SU-DHL-6 (cell line): Measurements from ENCODE around the gene LRRK2.

Experiments used
- H2AFZ ChIP-seq: fragments of 200-600 bp; sonication (generic); 2 replicates; pipeline ENCODE4 v1.6.1; 2014; ENCODE audit warnings: low read depth, mild to moderate bottlenecking, moderate library complexity, mixed read lengths, antibody characterized with exemption, low read length; ENCODE audit not compliant: severe bottlenecking
- H3F3A ChIP-seq: fragments of 200-600 bp; shearing (Covaris generic); 2 replicates; pipeline ENCODE4 v1.6.0; 2016; ENCODE audit warnings: antibody characterized with exemption, mild to moderate bottlenecking; ENCODE audit not compliant: insufficient read depth
- H3K27ac ChIP-seq: fragments of 200-600 bp; sonication (generic); 2 replicates; pipeline ENCODE4 v1.5.1; 2016; ENCODE audit warnings: low read depth, mild to moderate bottlenecking, low read length, moderate library complexity, mixed read lengths
- H3K27me3 ChIP-seq: fragments of 200-600 bp; sonication (generic), shearing (Covaris generic); 2 replicates; pipeline ENCODE4 v1.6.0; 2014; ENCODE audit warnings: mild to moderate bottlenecking, low read length
- H3K36me3 ChIP-seq: fragments of 200-600 bp; sonication (generic); 2 replicates; pipeline ENCODE4 v1.6.1; 2014; ENCODE audit warnings: mild to moderate bottlenecking, low read length, mixed read lengths
- H3K4me2 ChIP-seq: fragments of 300-600, 200-600 bp; shearing (Covaris generic), sonication (generic); 2 replicates; pipeline ENCODE4 v1.6.0; 2014; ENCODE audit warnings: low read length, low read depth, mild to moderate bottlenecking; ENCODE audit not compliant: poor library complexity, severe bottlenecking
- H3K4me3 ChIP-seq: fragments of 200-600 bp; sonication (generic); 2 replicates; pipeline ENCODE4 v1.5.1; 2014; ENCODE audit warnings: antibody characterized with exemption, low read length, mild to moderate bottlenecking, mixed read lengths; ENCODE audit not compliant: insufficient read depth, poor library complexity, severe bottlenecking
- H3K79me2 ChIP-seq: fragments of 200-600 bp; sonication (generic); 2 replicates; pipeline ENCODE4 v1.6.1; 2014; ENCODE audit warnings: mild to moderate bottlenecking, low read length, moderate library complexity; ENCODE audit not compliant: insufficient read depth
- H3K9ac ChIP-seq: fragments of 200-600 bp; sonication (generic); 2 replicates; pipeline ENCODE4 v1.7.0; 2014; ENCODE audit warnings: mild to moderate bottlenecking, low read length
- H3K9me2 ChIP-seq: fragments of 200-600 bp; sonication (generic); replicated peaks from 2 replicates; pipeline ENCODE4 v1.6.1; 2014; ENCODE audit warnings: low read length; ENCODE audit not compliant: insufficient read depth
- H3K9me3 ChIP-seq: fragments of 200-600 bp; sonication (generic); 2 replicates; pipeline ENCODE4 v1.6.1; 2014; ENCODE audit warnings: low read length, mixed read lengths; ENCODE audit not compliant: insufficient read depth
- H4K20me1 ChIP-seq: fragments of 200-600 bp; sonication (generic); 2 replicates; pipeline ENCODE4 v1.6.1; 2014; ENCODE audit warnings: low read depth, mild to moderate bottlenecking, antibody characterized with exemption, low read length, moderate library complexity, mixed read lengths
- EZH2phosphoT487 ChIP-seq: fragments of 200-600 bp; sonication (generic), shearing (Covaris generic); conservative IDR thresholded peaks from 2 replicates; pipeline ENCODE4 v1.6.1; 2018; ENCODE audit warnings: mild to moderate bottlenecking, antibody characterized with exemption, low read length, moderate library complexity, mixed read lengths
- TF ChIP-seq, protein P1 (sequence below): fragments of 200-600 bp; sonication (generic); IDR thresholded peaks from one replicate; pipeline ENCODE4 v1.5.1; 2017; ENCODE audit warnings: antibody characterized with exemption, mild to moderate bottlenecking, low read length, moderate library complexity; ENCODE audit not compliant: insufficient read depth, poor library complexity, severe bottlenecking

Gene LRRK2

DNA sequence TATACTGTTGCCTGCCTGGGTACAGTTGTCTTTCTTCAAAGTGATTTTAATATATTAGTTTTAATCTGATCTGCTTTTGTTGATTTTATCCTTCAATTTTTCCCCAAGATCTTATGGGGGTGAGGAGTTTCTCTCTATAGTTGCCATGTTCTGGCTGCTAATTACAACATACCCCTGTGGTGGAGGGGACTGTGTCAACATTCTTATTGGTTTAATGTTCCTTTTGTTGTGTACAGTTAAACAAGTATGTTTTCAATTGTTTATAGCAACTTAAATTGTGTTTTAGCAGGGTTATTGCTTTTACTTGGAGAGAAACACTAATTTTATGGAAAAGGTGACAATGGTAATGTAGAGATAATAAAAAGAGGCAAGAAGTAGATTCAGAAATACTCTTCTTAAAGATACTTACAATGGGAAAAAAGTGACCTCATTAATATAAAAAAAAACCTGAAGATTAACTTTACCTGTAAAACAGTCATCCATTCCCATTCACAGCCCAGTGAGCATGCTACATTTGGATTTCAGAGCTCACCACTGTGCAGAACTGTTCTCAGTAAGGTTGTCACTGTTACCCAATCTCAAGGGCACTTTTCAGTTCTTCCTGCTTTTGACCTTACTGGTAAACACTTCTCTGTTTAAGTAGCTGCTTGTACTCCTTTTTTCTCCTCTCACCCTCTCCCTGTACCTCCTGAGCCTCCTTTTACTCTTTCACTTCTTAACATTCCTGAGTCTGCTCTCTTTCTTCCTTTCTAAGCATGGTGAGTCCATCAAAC is 8.1 kb upstream of the LRRK2 start:
- Histone ChIP-seq H2AFZ (peak overlapping the region; percentile 15), H3K79me2 (no peaks in the 10 kb centered on the region), H3K9me2 (no peaks in the 10 kb centered on the region), H3K27me3 (no peaks in the 10 kb centered on the region), H3K4me2 (no peak overlapping the region), H3K4me3 (no peak overlapping the region), H3K36me3 (no peaks in the 10 kb centered on the region), H3K27ac (no peak overlapping the region), H3K9me3 (no peaks in the 10 kb centered on the region), H3K9ac (no peak overlapping the region), H3F3A (no peaks in the 10 kb centered on the region; the same call in 1 of the 2 replicates), H4K20me1 (no peaks in the 10 kb centered on the region)
- TF ChIP-seq EZH2phosphoT487, result no peak
- TF ChIP-seq, protein P1, sequence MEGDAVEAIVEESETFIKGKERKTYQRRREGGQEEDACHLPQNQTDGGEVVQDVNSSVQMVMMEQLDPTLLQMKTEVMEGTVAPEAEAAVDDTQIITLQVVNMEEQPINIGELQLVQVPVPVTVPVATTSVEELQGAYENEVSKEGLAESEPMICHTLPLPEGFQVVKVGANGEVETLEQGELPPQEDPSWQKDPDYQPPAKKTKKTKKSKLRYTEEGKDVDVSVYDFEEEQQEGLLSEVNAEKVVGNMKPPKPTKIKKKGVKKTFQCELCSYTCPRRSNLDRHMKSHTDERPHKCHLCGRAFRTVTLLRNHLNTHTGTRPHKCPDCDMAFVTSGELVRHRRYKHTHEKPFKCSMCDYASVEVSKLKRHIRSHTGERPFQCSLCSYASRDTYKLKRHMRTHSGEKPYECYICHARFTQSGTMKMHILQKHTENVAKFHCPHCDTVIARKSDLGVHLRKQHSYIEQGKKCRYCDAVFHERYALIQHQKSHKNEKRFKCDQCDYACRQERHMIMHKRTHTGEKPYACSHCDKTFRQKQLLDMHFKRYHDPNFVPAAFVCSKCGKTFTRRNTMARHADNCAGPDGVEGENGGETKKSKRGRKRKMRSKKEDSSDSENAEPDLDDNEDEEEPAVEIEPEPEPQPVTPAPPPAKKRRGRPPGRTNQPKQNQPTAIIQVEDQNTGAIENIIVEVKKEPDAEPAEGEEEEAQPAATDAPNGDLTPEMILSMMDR, result no peak

DNA sequence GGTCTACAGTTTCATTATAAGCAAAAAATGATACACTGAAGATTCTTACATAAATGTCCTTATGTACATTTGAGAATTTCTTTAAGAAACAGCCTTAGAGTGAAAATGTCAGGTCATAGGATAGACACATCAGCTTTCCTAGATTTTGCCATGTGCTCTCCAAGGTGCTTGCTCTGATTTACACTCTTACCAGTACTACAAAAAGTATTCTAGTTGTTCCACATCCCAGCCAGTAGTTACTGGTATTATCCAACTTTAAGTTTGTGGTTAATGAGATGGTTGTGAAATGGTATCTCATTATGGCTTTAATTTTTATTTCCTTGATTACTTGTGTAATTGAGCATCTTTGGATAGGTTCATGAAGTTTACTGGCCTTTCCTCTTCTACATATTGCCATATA is 5.0 kb upstream of the LRRK2 start:
- Histone ChIP-seq H3K79me2 (no peaks in the 10 kb centered on the region), H2AFZ (no peak overlapping the region), H3K27me3 (no peaks in the 10 kb centered on the region), H3K4me2 (no peak overlapping the region), H3K4me3 (no peak overlapping the region), H3F3A (peaks cover 18% of the 10 kb centered on the region), H3K27ac (no peak overlapping the region), H4K20me1 (no peaks in the 10 kb centered on the region), H3K9ac (no peak overlapping the region), H3K9me2 (no peaks in the 10 kb centered on the region), H3K36me3 (no peaks in the 10 kb centered on the region), H3K9me3 (no peaks in the 10 kb centered on the region)
- TF ChIP-seq, protein P1, result no peak
- no peak for TF ChIP-seq EZH2phosphoT487

DNA sequence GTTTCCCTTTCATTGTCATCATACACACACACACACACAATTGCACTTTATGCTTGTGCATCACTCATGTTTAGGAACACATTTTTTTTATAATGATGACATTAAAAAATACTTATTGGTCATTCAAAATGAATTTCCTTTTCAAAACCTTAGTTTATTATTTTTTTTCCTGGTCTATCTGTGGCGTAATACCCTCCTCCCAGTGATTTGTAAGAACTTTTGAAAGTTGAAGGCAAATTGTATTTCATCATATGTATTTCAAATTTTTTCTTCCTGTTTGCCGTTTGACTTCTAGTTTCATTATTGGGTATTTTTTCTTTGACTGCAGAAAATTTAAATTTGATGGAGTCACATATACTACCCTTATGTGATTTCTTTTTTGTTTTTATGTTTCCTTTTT is 2.5 kb upstream of the LRRK2 start:
- no peak for TF ChIP-seq EZH2phosphoT487
- TF ChIP-seq, protein P1, result no peak
- no peak overlapping the region for H3K4me2 ChIP-seq
- no peaks in the 10 kb centered on the region for H3K27me3 ChIP-seq
- H3K27ac ChIP-seq, result no peak overlapping the region
- no peak overlapping the region for H3K4me3 ChIP-seq
- H3K36me3 ChIP-seq, result no peaks in the 10 kb centered on the region
- H2AFZ ChIP-seq, result no peak overlapping the region
- no peak overlapping the region for H3K9ac ChIP-seq
- H3K9me2 ChIP-seq, result no peaks in the 10 kb centered on the region
- no peaks in the 10 kb centered on the region for H4K20me1 ChIP-seq
- peaks cover 33% of the 10 kb centered on the region for H3F3A ChIP-seq
- no peaks in the 10 kb centered on the region for H3K79me2 ChIP-seq
- H3K9me3 ChIP-seq, result no peaks in the 10 kb centered on the region
